Islet of Langerhans (tissue), 1 donor: ENCODE measurements around the gene SLC38A8.

Experiments used
- FAIRE-seq: peaks from one replicate; lab custom pipeline; 2011; peaks lifted over from hg19 to GRCh38; lab: Jason Lieb, UNC

The SLC38A8 gene

GRCh38 chr16:84048871-84049270, 6.3 kb upstream of the SLC38A8 start:
- no peak for FAIRE-seq

GRCh38 chr16:84048270-84048669, 5.7 kb upstream of the SLC38A8 start:
- FAIRE-seq: peak; percentile 30

- no peak for FAIRE-seq
Observed at GRCh38 chr16:84047626-84048025, 5.0 kb upstream of the SLC38A8 start.

DNA sequence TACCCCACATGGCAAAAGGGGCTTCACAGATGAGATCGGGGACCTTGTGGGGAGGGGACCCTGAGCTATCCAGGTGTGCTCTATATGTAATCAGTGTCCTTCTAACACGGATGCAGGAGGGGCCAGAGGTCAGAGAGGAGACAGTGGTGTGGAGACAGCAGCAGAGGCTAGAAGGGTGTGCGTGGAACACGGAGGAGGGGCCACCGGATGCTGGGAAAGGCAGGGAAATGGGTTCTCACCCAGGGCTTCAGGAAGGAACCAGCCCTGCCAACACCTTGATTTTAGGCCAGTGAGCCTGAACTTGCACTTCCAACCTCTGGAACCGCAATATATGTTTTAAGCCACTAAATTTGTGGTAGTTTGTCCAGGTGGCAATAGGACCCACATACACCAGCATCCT, 4.6 kb upstream of the SLC38A8 start:
- no peak for FAIRE-seq

- FAIRE-seq: no peak
Observed at GRCh38 chr16:84045818-84046470, 3.3 kb upstream of the SLC38A8 start.

DNA sequence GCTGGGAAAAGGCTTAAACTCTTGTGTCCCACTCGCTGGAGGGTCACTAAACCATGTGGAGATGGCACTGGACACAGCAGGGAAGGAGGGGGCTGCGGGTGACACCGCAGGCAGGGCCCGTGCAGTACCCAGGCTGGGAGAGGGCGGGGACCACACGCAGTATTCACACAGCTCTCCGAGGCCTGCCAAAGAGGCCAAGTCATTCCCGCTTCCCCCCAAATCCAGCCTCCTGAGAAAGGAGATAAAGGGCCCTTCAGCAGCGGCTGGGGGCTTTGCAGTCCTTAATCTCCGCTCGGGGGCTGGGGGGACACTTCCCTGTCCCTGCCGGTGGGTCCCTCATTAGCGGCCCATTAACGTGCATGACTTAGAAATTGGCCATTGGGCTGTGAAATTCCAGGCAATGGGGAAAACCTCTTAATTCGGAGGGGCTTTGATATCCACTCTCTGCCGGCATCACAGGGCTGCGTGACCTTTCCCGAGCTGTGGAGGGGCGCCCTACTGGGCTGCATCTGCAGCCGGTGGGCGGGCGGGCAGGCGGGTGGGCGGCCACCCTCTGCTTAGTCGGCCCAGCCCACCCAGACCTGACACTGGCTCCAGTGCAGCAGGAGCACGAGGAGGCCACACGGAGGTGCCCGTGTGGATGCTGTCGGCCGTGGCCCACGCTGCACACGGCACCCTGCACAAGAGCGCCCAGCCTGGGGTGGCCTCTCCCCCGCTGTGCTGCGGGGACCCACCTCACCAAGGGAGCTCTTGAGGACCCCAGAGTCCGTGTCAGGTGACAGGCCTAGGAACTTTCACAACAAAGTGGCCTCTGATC, 2.6 kb upstream of the SLC38A8 start:
- no peak for FAIRE-seq

- no peak for FAIRE-seq
Observed at GRCh38 chr16:84044118-84044488, 1.5 kb upstream of the SLC38A8 start.

DNA sequence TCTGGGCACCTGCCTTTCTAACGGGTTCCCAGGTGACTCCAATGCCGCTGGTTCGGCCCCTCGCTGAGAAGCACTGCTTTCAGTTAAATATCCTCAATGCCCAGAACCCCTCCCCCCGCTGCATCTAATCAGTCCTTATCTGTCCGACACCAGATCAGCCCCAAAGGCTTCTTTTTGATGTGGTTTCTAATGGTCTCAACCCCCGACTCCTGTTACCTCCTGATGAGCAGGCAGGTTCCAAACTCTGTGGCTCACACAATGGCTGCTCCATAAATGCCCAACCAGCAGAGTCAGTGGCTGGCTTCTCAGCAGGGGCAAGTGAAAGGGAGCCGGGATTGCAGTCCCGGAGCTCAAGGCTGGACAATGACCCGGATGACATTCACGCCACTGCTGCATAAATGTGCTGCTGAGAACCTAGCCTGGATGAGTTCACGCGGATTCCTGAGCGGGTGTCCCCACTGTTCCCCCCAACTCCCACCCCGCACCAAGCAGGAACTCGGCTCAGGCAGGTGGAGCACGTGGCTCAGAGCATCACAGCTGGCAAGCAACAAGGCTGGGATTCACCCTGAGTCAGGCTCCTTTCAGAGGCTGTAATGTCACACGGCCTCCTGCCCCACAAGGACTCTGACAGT, 1.0 kb upstream of the SLC38A8 start:
- no peak for FAIRE-seq

DNA sequence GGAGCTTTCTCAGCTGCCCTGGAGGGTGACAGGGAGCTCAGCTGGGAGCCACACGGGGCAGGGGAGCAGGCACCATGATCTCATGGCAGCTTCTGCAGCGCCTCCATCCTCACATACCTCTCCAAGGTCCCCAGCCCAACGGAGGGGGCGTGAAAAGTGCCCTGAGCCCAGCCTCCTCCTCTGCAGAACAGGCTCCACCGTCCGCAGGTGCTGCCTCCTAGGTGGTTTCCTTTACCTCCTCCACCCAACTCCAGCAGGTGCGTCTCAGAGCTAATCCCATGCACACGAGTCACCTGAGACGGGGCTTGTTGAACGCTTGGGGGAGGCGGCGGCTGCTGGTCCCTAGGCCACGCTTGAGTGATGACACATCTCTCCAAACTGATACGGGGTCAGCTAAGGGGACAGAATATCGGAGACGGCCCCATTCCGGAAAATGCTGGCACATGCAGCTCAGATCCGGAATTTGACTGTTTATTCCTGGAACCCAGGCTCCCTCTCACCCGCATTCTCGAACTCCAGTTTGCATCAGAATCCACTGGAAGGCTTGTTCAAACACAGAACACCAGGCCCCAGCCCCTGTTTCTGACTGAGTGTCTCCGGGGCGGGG, 387 bp upstream of the SLC38A8 start:
- FAIRE-seq: no peak

DNA sequence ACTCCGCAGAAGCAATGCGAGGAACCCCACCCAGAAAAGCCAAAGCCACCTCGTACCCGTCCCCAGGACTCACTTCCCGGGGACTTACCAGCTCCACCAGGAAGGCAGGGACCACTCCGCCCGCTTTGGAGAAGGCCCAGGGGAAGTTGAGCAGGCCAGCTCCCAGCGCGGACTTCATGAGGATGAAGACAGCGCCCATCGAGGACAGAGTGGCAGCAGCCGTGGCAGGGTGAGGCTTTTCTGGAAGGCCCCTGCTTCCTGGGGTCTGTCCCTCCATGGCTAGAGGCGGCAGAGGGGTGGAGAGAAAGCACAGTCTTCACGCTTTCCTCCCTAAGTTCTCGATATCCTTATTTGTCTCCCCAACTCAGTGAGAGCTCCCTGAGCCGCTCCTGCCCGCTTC, 714 bp downstream of the SLC38A8 start:
- FAIRE-seq: no peak

GRCh38 chr16:84040823-84041820, 1.5 kb downstream of the SLC38A8 start:
- FAIRE-seq: no peak

DNA sequence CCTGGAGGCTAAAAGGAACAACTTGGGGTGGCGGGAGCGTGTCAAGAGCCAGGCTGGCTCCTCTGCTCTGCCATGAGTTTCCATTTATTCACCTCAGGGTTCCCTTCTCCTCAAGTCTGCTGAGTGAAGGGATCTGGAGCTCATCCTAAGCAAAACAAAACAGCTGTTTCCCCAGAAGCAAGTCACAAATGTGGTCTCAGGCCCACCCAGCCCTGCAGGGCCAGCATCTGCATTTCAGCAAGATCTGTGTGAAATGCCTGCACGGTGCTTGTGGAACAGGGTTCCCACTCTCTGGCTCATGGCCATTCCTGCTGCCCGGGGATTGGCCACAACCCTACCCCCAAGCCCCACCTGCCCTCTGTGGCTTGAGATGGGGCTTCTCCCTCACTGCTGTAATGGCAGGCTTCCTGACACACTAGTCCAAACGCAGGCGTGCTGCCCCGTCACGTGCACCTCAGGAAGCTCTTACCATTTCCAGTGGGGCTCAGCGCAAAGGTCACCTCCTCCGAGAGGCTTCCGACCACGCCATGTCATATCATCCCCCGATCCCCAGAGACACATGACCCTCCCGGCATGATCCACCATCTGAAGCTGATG, 2.3 kb downstream of the SLC38A8 start:
- FAIRE-seq: no peak

DNA sequence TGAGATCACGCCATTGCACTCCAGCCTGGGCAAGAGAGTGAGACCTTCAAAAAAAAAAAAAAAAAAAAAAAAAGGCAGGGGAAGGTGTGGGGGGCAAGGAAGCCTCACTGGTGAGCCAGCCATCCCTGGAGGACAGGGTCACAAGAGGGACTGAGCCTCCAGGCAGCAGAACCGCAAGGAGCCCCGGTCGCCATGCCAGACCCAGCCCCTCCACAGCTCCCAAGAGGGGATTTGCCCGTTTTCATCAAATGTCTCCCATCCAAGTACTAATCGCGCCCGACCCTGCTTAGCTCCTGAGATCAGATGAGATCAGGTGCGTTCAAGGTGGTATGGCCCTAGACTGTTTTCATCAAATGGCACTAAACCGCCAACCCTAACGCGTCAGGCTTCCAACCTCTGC, 2.9 kb downstream of the SLC38A8 start:
- no peak for FAIRE-seq

DNA sequence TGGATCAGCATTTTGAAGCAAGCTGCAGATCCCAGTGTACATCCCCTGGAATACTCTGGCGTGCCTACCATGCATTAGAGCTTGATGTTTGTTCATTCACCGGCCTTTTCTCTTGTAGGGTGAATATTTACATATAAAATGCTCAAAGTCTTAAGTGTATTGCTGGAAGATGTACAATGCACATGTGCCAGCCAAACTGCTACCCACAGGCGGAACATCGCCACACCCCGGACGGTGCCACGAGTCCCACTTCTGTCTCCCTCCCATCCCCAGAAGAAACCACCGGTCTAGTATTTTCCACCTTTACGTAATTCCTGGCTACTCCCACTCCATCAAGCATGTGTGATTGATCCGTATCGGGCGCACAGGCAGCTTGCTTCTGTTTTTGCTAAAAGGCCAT, 4.1 kb downstream of the SLC38A8 start:
- FAIRE-seq: no peak

DNA sequence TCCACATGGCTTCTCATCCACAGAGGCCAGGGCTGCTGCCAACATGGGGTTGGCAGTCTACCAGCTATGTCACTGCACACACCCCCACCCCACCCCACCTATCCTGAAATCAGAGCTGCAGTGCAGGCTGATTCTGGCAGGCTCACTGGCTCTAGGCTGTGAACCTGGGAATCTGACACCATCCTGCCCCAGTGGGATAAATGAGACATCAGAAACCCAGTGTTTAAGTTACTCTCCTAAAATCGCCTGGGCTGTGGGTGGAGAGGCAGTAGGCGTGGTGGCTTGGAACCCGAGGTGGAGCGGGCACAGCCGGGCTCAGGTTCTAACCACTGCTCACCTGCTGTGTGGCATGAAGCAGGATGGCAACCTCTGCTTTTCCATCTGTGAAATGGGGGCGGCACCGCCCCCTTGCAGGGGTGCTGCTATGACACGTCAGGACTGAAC, 5.6 kb downstream of the SLC38A8 start:
- no peak for FAIRE-seq

DNA sequence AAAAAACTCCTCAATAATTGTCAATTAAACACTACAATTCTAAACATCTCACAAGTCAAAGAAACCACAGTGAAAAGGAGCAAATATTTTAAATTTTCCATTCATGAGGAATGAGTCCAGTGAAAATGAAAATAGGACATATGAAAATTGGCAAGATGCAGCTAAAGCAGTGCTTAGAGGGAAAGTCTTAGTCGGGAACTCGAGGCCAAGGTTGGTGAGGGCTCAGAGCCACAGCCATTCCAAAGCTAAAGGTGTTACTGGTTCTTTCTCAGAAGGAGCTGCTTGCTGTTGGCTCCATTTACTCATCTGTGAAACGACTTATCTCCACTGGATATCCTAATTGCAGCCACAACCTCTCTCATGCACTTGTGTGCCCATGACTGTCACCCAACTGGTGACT, 6.5 kb downstream of the SLC38A8 start:
- FAIRE-seq: no peak

- FAIRE-seq: no peak
Observed at GRCh38 chr16:84034516-84034915, 8.1 kb downstream of the SLC38A8 start.

GRCh38 chr16:84033251-84034195, 9.1 kb downstream of the SLC38A8 start:
- FAIRE-seq: no peak

DNA sequence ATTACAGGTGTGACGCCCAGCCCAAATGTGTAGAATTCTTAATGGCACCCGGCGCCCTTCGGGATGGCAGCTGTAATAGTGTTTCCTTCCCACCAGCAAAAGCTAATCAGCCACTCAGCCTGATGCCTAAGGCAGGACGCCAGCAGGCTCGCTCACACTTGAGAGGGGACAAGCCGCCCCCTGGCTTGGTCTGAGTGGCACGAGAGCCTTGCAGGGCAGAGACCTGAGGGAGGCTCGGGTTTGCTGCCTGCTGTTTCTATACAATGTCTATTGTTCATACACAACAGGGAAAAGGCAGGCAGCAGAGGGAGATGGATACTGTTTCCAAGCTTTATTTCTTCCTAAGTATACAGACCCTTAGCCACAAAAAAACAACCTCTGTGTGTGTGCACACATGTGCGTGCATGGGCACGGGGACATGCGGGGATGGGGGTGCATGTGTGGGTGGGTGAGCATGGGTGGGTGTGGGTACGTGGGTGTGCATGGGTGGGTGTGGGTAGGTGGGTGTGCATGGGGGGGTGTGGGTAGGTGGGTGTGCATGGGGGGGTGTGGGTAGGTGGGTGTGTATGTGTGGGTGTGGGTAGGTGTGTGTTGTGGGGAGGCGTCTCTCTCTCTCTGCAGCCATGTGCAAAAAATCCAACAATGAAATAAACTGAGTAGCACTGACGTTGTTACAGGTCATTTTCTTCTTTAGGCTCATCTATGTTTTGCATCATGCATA, 10.0 kb downstream of the SLC38A8 start:
- FAIRE-seq: no peak

- FAIRE-seq: no peak
Observed at GRCh38 chr16:84031556-84031955, 11.0 kb downstream of the SLC38A8 start.
